HG03108 (cell line): Measurements from ENCODE around the gene LPCAT1.
"Not testable (repeated sequence)": the region's sequence is repeated elsewhere in the genome, so short reads cannot be mapped to it uniquely, and the experiment has no call there.

ENCODE experiments used
- ATAC-seq: cut with Tn5 transposase; IDR thresholded peaks from one replicate; pipeline ENCODE4 v1.9.1; 2021; ENCODE audit warnings: moderate library complexity; ENCODE audit not compliant: unreplicated experiment

LPCAT1 gene, protein sequence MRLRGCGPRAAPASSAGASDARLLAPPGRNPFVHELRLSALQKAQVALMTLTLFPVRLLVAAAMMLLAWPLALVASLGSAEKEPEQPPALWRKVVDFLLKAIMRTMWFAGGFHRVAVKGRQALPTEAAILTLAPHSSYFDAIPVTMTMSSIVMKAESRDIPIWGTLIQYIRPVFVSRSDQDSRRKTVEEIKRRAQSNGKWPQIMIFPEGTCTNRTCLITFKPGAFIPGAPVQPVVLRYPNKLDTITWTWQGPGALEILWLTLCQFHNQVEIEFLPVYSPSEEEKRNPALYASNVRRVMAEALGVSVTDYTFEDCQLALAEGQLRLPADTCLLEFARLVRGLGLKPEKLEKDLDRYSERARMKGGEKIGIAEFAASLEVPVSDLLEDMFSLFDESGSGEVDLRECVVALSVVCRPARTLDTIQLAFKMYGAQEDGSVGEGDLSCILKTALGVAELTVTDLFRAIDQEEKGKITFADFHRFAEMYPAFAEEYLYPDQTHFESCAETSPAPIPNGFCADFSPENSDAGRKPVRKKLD

GRCh38 chr5:1523793-1524480, at the start of gene LPCAT1:
Gene LPCAT1 (minus strand): TSS chr5:1523960. CDS start chr5:1523844, 116 bp downstream.
- peak; percentile 72 for ATAC-seq

DNA sequence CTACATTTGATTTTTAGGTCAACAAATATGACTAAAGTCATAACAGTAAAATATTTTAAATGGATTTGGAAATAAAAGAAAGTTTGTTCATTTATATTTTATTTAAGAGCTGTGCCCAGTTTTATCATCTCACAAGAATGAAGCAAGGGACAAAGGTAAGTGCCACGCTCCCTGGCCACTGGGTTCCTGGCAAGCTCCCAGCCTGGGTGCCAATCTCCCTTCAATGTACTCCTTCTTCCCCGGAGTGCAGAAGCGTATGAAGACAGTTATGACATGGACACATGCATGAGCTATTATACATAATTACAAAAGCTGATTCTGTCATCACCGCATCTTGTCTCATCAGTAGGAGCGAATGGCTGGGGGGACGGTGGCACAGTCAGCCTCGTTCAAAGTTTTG, 48.1 kb upstream of the LPCAT1 start:
- ATAC-seq: not testable (repeated sequence)

GRCh38 chr5:1570975-1571374, 47.2 kb upstream of the LPCAT1 start:
- ATAC-seq: no peak

- no peak for ATAC-seq
Observed at GRCh38 chr5:1568201-1568979, 44.6 kb upstream of the LPCAT1 start.

- not testable (repeated sequence) for ATAC-seq
Observed at GRCh38 chr5:1567527-1568200, 43.9 kb upstream of the LPCAT1 start.

DNA sequence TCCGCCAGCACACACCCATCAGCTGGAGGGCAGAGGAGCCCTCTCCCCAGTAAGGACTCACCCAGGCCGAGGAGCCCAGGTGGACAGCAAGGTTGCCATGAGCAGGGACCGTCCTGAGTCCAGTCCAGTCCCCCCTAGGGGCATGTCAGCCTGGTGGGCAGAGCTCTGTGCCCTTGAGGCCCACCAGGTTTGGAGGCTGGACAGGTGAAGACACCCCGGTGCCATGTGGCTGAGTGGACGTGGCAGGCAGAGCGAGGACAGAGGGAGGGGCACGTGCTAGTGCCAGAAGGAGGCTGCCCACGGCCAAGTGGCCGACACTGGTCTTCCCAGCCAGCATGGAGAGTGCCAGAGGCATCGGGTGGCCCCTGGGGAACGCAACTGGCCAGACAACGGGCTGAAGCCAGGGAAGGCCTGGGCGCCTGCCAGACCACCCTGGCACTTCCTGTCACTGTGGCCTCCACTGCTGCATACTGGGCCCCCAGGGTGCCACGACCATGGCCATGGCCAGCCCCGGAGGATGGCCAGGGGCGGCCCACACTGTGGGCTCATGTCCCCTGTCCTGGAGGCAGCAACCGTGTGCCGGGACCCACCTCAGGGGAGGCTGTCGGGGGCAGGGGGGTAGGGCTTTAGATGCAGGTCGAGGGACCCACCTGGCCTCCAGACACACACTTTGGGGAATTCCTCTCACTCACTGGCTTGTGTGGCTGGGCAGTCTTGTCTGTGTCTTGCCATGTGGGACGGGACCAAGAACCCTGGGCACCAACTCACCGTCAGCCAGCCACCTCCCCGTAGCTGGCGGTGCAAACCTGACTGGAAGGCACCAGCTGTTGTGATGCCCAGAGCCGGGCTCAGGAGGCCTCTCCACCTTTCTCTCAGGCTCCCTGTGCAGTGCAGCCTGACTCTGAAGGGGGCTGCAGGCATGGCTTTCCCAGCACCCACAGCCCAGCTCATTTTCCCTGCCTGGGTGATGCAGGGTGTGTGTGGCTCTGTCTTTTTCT, 42.3 kb upstream of the LPCAT1 start:
- ATAC-seq: no peak

- no peak for ATAC-seq
Observed at GRCh38 chr5:1564824-1565736, 41.3 kb upstream of the LPCAT1 start.

GRCh38 chr5:1564182-1564748, 40.5 kb upstream of the LPCAT1 start:
- no peak for ATAC-seq

- ATAC-seq: no peak
Observed at GRCh38 chr5:1563617-1564181, 39.9 kb upstream of the LPCAT1 start.

DNA sequence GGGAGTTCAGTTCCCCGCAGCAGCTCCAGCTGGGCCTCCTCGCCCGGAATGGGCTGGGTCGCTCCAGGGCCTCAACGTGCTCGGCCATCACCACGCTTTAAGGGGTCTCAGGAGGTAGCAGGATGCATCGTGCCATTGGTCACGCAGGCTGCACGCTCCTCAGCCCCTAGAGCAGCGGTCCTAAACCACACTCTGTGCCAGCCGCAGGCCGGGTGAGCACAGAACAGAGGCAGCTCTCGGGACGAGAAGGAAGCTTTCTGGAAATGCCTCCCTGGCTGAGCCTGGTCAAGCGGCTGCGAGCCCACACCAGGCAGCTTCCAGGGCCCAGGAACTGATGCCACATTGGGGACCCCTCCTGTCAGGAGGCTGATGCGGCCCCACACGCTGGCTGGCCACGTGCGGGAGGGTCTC, 39.3 kb upstream of the LPCAT1 start:
- ATAC-seq: no peak

DNA sequence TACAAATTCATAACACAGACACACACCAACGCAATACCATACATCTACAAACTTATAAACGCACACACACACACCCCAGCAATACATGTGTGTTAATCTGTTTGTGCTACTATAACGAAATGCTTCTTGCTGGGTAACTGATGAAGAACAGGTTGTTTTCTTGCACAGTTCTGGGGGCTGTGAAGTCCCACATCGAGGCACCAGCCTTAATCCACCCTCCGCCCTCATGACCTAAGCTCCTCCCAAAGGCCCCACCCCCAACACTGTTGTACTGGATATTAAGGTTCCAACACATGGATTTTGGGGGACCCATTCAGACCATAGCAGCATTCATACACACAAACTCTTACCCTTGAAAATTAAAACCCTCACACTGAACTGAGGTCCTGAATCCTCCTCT, 38.8 kb upstream of the LPCAT1 start:
- ATAC-seq: no peak

DNA sequence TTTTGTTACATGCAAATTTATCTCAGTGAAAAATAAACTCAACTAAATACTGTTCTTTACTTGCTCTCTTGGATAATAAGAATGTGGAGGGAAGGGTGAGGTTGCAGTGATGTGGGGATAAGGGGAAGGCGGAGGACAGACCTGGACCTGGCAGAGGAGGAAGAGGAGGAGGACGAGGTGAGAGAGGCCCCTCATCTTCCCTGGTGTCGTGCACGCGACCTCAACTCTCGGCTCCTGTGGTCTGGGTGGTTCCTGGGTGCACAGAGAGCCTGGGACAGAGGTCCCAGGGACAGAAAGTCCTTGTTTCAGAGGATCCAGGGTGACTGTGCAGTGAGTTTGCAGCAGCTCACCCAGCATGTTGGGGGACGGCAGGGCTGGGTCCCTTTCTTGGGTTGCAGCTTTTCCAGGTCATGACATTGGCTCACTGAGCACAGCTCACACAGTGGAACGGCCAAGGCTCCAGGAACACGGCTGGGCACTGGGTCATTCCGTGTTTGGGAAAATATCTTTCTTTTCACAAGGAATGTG, 37.7 kb upstream of the LPCAT1 start:
- ATAC-seq: no peak

GRCh38 chr5:1560499-1560898, 36.7 kb upstream of the LPCAT1 start:
- not testable (repeated sequence) for ATAC-seq

DNA sequence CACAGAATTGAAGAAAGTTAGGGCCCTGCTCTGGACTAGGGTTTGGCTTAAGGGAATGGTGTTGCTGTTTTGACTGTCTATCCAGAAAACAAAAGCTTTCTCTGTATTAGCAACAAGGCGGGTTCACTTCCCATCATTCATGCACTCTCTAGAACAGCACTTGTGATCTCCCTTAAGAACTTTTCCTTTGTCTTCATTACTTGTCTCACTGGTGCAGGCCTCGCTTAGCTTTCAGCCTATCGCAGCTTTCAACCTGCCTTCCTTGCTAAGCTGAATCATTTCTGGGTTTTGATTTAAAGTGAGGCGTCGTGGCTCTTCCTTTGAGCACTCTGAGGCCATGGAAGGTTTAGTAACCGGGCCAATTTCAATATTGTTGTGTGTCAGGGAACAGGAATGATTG, 35.2 kb upstream of the LPCAT1 start:
- no peak for ATAC-seq

DNA sequence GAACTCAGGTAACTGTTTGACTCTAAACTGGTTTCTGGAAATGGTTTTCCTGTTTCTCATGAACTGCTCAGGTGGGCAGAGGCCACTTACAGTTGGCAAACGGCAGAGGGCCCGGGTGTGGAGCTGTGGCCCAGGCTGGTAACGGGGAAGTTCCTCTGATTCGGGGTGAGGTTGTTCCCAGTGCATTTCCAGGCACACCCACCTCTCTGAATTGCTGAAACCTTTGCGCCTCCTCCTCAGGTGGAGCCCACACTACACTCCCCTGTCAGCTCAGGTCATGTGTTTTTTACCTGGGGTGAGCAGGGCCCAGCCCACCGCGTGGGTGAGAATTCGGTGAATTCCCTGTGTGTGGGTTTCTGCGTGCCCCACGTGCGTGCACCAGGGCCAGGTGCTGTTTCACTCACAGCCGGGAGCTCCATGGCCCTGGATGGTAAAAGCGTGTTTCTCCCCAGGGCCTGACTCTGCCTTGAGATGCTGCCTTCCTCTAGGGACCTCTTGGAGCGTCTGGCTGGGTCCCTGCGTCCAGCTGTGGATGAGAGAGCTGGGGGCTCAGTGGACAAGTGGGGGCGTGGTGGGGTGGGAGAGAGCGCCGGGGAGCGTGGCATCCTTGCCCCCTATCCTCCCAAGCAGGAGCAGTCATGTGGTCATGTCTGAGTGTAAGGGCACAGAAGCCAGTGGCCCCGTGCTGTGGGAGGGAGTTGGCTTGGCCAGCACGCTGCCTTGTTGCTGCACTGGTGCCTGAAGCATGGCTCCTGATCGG, 33.5 kb upstream of the LPCAT1 start:
- ATAC-seq: no peak

GRCh38 chr5:1555808-1556731, 32.3 kb upstream of the LPCAT1 start:
- ATAC-seq: no peak
